IPS-18c (cell line): Measurements from ENCODE around the gene GRK5.

Experiments
- H3K4me3 ChIP-seq: 2 replicates; pipeline ENCODE4 v1.7.0; 2013; ENCODE audit warnings: low read depth, mild to moderate bottlenecking, low read length, moderate library complexity; ENCODE audit not compliant: insufficient read depth
- H3K9me3 ChIP-seq: one replicate; pipeline ENCODE4 v1.6.1; 2013; ENCODE audit warnings: mild to moderate bottlenecking, low read length, moderate library complexity; ENCODE audit not compliant: control insufficient read depth, insufficient read depth

Gene GRK5

DNA sequence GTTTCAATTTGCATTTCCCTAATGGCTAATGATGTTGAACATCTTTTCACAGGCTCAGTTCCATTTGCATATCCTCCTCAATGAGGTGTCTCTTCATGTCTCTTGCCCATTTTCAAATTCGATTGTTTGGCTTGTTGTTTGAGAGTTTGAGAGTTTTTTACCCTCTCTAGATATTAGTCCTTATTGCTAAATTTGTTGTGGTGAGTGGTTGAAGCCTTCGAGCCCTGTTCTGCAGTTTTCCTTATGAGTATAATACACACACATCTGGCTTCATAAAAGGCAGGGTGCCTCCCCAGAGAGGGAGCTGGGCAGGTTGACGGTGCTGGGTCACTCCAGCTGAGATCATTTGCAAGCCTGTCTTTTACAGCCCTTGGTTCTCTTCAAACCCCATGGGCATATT lies 270.1 kb downstream of the GRK5 start:
- H3K4me3 ChIP-seq: no peak overlapping the region
- peaks cover 3% of the 10 kb centered on the region for H3K9me3 ChIP-seq

DNA sequence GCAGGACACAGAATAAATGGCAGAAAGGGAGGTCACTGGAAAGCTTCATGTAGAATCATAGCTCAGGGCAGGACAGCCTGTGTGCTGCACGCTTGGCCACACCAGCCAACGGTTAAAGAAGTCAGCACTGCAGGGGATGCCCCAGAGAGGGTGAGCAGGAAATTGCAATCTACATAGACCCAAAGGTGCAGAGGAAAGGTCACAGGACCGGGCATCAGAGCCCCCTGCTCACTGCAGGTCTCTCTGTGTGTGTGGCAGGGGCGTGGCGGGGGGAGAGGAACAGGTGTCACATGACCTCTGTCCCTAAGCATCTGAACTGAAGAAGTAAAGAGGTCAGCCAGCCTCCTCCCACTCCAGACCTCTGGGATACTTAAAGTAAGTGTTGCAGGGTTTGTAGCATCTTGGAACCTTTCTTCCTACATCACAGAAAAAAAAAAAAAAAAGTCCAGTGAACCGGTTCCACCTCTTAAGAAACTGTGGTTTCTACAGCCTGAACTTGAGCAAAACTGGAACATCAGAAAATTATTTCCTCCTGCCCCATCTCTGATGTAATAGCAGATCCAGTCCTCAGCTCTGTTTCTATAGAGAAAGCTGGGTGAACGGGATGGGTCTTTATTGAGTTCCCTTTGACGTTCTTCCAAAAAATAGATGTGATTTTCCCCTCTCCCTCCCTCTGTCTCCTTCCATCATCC lies 270.9 kb downstream of the GRK5 start:
- Histone ChIP-seq H3K4me3 (no peak overlapping the region), H3K9me3 (peaks cover 3% of the 10 kb centered on the region)

DNA sequence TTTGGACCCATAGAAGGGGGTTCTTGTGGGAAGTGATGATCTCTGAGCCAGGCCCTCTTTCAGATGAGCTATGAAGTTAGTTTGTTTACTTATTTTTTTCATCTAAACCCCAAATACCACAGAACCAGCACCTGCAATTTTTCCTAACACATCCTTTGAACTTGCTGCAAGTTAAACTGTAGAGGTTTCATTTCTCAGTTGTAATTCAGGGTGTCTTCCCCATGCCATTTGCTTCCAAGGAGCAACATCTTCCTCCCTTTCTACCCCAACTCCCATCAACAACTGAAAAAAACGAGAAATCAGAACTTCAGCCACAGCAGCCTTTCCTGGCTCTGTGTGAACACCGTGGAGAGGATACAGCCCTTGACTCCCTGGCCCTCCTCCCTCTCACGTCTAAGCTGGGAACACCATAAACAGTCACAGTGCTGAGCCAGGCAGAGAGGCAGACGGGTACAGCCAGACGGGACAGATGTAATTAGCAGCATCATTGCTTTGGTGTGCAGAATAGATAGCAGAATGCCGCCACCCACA lies 271.5 kb downstream of the GRK5 start:
- peaks cover 2% of the 10 kb centered on the region for H3K9me3 ChIP-seq

DNA sequence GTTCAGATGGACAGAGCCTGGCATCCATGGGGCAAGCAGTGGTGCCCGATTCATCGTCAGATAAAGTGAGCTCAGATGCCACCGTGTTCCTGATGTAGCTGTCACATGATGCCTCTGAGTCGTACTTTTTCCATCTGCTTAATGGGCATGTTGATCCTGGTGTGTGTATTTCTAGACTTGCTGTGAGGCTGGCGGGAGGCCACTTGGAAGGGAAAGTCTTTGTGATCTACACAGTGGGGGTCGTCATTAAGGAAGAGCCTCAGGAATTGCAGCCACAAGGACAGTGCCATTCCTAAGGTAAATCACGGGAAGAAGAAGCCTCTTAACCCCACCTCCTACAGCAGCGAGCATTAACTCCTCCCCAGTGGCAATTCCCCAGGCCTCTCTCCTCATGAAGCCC lies 272.2 kb downstream of the GRK5 start:
- H3K4me3 ChIP-seq: no peak overlapping the region
- H3K9me3 ChIP-seq: no peaks in the 10 kb centered on the region

More for the DNA sequence above, 271.5 kb downstream of the GRK5 start:
- no peak overlapping the region for H3K4me3 ChIP-seq

DNA sequence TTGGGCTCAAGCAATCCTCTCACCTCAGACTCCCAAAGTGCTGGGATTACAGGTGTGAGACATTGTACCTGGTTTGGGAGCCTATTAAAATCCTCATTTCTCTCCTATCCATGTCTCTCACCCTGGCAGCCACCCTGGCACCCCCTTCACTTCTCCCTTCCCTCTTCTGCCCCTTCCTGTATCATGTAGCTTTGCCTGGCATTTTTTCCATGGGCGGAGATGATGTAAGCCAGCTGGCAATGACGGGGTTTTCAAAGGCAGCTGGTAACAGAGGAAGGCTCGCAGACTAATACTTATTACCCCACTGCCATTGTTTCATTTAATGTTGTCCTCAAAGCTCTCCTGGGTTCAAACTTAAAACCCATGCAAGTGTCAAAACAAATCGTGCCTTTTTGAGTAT lies 273.3 kb downstream of the GRK5 start:
- Histone ChIP-seq H3K4me3 (no peak overlapping the region), H3K9me3 (no peaks in the 10 kb centered on the region)

DNA sequence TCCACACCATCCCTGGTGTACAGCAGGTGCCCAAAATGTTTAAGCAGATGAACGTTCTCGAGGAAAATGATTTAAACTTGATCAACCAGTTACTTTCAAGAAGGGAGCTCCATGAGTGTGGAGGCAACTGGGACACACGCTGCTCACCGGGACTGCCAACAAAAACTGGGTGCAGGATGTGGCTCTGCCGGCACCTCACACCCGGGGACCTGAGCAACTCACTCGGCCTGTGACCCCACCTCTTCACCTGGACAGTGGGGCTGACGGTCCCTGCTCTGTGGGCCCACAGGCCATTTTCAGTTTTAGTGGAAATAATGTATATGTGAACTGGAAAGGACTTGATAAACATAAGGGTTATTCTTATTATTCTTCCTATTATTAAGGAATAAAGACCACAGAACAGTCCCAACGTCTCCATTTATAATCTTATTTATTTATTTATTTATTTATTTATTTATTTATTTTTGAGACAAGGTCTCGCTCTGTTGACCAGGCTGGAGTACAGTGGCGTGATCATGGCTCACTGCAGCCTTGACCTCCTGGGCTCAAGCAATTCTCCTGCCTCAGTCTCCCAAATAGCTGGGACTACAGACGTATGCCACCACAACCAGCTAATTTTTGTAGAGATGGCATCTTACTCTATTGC lies 274.5 kb downstream of the GRK5 start:
- Histone ChIP-seq H3K9me3 (no peaks in the 10 kb centered on the region), H3K4me3 (no peak overlapping the region)

DNA sequence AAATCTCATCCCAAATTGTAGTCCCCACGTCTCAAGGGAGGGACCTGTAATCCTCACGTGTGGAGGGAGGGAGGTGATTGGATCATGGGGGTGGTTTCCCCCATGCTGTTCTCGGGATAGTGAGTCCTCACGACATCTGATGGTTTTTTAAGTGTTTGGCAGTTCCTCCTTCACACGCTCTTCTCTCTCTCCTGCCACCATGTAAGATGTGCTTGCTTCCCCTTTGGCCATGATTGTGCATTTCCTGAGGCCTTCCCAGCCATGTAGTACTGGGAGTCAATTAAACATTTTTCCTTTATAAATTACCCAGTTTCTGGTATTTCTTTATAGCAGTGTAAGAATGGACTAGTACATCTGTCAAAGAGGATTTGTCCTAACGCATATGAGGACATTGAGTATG lies 275.6 kb downstream of the GRK5 start:
- H3K9me3 ChIP-seq: no peaks in the 10 kb centered on the region
- no peak overlapping the region for H3K4me3 ChIP-seq

DNA sequence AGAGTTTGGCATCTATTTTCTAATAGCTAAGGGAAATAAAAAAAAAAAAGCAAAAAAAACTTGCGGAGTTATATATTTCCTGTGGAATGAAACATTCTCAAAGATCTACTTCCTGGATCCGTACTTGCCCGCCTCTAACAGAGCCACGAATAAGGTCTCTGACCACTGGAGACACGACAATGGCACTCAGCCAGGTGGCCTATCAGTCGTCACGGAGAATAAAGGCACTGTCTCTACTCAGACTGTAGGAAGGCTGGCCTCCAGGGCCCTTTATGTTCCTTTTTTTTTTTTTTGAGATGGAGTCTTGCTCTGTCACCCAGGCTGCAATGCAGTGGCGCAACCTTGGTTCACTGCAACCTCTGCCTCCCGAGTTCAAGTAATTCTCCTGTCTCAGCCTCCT lies 276.5 kb downstream of the GRK5 start:
- Histone ChIP-seq H3K4me3 (no peak overlapping the region), H3K9me3 (no peaks in the 10 kb centered on the region)

DNA sequence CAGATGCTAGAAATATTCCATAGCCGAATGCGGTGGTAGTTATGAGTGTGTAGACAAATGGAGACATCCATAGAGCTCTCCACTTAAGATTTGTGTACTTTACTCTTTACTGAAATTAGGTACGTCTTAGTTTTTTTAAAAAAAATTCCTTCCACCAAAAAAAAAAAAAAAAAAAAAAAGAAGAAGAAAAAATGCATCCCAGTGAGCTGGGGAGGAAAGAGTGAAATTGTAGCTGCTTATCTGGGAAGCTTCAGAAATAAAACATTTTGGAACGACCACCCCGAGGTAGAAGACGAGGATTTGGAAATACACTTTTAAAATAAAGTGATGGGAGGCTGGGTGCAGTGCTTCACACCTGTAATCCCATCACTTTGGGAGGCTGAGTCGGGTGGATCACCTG lies 281.3 kb downstream of the GRK5 start:
- Histone ChIP-seq H3K9me3 (no peaks in the 10 kb centered on the region), H3K4me3 (no peak overlapping the region)

DNA sequence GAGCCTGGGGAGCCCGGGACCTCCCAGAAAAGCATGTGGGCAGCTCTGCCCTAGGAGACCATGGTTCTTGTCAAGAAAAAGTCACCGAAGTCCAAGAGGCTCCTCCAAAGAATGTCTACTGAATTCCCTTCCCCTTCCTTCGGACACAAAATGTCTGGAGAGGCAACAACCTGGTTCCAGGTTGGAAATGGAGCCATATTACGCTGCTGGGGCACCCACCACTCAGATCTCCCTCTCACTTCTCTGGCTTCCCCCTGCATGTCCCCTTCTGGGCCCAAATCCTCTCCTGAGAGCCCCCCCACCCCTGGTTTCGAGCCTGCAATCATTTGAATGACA lies 282.6 kb downstream of the GRK5 start:
- no peak overlapping the region for H3K4me3 ChIP-seq

DNA sequence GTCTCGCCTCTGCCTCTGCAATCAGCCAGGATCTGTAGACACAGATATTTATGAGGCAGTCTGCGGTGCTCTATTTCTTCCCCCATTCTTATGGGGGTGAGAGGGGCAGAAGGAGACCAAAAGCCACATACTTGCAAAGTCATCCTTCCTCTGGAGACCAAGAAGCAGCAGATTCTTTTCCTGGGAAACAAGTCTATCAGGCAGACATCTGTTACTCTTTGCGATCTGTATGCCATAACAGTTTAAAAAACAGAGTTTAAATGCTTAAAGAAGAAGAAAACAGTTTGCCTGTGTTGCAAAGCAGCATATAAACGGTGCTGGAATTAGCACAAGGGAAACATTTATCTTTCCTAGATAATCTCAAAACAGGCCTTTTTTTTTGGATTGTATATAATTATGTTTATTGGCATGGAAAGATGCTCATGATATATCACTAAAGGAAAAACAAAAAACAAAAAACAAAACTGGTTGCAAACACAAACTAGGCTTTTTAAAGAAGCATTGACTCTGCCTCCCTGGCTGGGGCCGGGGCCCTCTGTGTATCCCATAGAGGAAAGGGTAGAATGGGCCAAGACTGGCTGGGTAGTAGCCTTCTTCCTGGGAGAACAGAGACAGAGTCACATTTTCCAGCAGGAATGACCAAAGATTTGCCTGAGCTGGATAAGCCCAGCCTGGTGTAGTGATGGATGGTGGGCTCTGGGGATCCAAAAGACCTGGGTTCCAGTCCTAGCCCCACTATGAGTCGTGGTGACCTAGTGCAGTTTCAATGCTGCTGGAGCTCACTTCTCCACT lies 284.8 kb downstream of the GRK5 start:
- H3K9me3 ChIP-seq: no peaks in the 10 kb centered on the region
- H3K4me3 ChIP-seq: no peak overlapping the region

More for the DNA sequence above, 282.6 kb downstream of the GRK5 start:
- H3K9me3 ChIP-seq: no peaks in the 10 kb centered on the region

DNA sequence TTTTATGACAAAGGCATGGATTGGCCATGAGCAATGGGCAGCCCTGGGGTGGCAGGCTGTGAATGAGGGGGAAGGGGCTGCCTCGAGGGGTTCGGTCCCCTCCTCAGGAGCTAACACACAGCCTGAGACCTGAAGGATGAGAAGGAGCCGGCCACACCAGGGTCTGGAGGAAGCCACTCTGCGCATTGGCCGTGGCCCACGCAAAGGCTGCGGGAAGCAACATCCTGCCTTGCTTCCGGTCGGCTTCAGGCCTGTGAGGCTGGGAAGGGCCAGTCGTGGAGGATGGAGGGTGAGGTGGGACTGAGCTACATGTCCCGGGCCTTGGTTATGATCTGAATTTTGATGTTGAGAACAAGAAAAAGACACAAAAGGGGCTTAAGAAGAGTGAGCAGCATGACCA lies 285.8 kb downstream of the GRK5 start:
- Histone ChIP-seq H3K9me3 (no peaks in the 10 kb centered on the region), H3K4me3 (peak overlapping the region; percentile 9; the same call in 1 of the 2 replicates)

DNA sequence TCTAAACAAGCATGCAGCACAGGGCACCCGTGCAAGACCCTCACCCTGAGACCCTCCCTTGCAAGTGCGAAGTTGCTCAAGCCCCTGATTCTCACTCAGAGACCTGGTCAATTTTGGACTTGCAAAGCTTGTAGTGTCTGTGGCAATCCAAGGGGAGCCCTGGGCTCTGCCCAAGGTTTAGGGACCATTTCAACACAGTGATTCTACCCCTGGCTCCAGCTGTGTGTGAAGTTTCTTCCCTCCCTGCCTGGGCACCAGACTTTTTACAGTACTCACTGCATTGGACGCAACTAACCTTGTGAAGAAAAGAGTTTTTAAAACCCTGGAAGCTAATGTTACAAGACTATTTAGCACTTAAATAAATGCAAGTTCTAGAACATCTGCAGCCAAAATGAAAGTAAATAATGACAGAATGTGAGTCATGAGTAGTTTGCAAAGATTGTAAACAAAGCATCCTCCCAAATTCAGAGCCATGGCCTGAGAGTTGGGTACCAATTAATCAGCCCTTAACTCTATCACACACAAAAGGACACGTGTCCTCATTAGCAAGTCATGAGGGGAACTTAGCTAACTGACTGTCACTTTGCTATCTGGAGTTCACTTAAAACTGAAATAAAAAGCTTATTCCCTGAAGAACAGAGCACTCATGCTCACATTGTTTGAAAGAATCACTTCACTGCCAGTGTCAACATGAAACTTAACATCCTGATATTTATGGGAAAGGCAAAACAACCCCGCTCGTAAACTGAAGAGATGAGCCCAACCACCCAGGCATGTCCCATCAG lies 287.1 kb downstream of the GRK5 start:
- H3K9me3 ChIP-seq: no peaks in the 10 kb centered on the region
- H3K4me3 ChIP-seq: no peak overlapping the region

DNA sequence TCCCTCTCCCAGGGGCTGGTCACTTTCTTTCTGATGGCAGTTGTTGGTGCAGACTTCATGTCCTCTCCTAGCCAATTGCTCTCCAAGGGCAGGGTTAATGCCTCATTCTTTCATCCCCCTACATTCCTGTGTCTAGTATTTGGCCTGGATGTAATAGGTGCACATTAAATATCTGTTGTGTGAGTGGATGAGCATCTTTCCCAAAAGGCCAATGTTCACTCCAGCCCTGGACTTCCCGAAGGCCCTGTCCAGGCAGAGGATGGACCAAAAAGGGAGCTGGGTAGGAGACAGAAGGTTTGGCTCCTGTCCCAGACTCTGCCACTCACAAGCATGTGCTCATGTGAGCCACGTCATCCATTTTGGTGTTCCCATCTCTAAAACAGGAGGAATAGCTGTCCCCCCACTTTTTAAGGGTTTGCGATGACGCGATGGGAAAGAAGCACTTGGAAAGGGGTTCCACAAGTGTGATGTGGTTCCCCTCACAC lies 287.7 kb downstream of the GRK5 start:
- Histone ChIP-seq H3K4me3 (no peak overlapping the region), H3K9me3 (no peaks in the 10 kb centered on the region)

DNA sequence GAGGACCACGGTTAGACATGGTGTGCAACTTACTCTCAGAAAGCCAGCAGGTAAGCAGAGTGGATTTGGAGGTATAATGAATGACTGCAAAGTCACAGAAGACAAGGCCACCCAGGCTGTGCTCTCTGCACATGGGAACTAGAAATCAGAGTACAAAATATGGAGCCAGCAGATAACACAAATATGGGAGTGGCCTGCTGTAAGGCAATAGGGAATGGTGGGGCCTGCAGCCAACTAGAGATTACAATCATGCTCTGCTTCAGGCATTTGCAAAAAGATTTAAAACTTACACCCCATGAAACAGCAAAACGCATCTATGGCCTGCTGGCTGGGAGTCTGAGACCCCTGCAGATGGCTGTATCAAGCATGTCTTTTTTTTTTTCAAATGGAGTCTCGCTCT lies 288.2 kb downstream of the GRK5 start:
- no peak overlapping the region for H3K4me3 ChIP-seq
- no peaks in the 10 kb centered on the region for H3K9me3 ChIP-seq

DNA sequence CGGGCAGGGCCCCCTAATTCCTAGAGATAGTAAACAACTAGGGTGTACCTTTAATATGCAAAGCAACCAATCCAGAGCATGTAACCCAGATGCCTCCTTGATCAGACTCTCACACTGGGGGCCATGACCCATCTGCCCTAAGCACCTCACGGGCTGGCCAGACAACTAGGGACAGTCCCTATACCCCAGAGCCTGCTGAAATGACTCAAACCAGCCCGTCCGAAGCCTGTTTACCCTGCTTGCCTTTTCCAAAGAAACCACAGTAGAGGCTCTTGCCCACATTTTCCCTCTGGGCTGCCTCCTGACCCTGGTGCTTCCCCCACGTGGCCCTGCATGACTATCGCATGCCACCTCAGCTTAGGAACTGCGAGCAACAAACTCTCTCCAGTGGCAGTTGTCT lies 288.9 kb downstream of the GRK5 start:
- H3K4me3 ChIP-seq: no peak overlapping the region
- H3K9me3 ChIP-seq: no peaks in the 10 kb centered on the region

DNA sequence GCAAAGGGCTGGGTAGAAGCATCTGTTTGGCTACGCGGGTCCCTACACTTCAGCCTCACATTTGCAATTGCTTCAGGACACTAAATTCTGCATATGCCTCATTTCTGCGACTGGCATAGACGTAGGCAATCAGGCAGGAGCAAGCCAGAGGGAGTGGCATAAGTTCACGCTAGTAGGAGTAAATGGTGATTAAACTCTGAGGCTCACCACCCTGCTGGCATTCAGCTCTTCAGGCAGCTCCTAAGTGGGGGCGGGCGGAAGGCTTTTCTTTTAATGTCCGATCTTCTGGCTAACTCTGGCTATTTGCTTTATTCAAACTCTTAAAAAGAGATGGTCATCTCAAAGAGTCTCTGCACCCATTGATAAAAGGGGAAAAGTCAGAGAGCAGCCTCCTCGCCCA lies 289.9 kb downstream of the GRK5 start:
- Histone ChIP-seq H3K9me3 (no peaks in the 10 kb centered on the region), H3K4me3 (no peak overlapping the region)
